Measurements from ENCODE around the gene RTEL1. TPM values are rescaled to one million over a fixed set of nuclear protein-coding genes. Genes with fewer than 3 reads are reported as not detected.
A peak's percentile ranks its signal among the peaks of the same experiment; 100 is the strongest.

RTEL1 gene
- total RNA-seq, 1 experiment from 2014 or later = 26.1 TPM

DNA sequence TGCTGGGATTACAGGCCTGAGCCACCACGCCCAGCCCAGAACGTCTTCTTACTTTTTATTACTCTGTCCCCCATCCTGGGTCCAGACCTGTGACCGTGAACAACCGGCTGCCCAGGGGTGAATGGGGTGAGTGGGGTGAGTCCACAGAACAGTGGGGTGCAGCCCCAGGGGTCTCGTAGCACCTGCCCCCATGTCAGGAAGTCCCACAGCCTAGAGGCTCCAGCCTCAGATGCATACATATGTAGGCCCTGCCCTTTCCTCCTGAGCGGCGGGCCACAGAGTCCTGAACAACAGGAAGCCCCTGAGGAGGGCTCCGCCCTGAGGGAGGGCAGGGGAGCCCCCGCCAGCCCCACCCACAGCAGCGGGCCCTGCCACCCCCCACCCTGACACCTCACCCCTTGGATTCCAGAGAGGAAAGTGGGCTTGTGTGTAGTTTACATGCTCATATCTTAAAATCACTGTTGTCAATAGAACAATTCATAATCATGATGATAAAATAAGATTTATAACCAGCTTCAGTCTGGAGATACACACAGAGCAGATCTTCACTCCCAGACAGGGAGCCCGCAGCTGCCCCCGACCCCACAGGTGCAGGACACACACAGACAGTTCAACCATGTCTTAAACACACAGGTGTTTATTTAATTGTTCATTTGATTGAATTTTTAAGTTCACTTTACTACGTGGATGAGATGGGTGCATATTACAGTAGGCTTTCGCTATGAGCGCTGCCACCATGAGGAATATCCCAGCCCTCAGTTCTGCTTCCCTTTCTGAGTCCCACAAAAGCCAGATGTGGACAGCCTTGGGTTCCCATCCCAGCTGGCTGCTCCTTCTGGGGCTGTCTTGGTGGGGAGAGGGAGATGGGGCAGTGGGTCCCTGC is 18.8 kb upstream of the RTEL1 start:
- DNase-seq (ENCODE audit: low read depth, low spot score) (no peak), ATAC-seq (no peak)
- intact Hi-C loops (cut with micrococcal nuclease; ENCODE audit: unreplicated experiment) (no loop called here), in situ Hi-C loops (cut with HindIII; ENCODE audit: low pct_unique_long_range_greater_than_20kb, low sequenced_read_pairs) (no loop called here)
- Histone ChIP-seq H3K4me1 (ENCODE audit: control insufficient read depth, insufficient read depth, low read length) (peaks cover 6% of the 10 kb centered on the region), H3K4me3 (ENCODE audit: low read depth in 2 of 2, low read length in 2 of 2) (no peak overlapping the region), H3K9me3 (ENCODE audit: control insufficient read depth, insufficient read depth, low read depth, low read length) (no peaks in the 10 kb centered on the region), H3K36me3 (ENCODE audit: control insufficient read depth, insufficient read depth, low read length) (no peaks in the 10 kb centered on the region), H3K27ac (ENCODE audit: low read length) (no peak overlapping the region), H3K27me3 (ENCODE audit: control insufficient read depth, insufficient read depth, low read length) (no peaks in the 10 kb centered on the region)
- TF ChIP-seq SIN3A (IDR thresholded peaks at IDR 0.05; ENCODE audit: borderline replicate concordance, insufficient read depth, low read depth, low read length) (no peak), TCF7L2 (IDR thresholded peaks at IDR 0.05; ENCODE audit: low read depth, low read length) (no peak), POLR2AphosphoS5 (IDR thresholded peaks at IDR 0.05; ENCODE audit: low read depth, low read length) (no peak)
- TF ChIP-seq, protein P1, sequence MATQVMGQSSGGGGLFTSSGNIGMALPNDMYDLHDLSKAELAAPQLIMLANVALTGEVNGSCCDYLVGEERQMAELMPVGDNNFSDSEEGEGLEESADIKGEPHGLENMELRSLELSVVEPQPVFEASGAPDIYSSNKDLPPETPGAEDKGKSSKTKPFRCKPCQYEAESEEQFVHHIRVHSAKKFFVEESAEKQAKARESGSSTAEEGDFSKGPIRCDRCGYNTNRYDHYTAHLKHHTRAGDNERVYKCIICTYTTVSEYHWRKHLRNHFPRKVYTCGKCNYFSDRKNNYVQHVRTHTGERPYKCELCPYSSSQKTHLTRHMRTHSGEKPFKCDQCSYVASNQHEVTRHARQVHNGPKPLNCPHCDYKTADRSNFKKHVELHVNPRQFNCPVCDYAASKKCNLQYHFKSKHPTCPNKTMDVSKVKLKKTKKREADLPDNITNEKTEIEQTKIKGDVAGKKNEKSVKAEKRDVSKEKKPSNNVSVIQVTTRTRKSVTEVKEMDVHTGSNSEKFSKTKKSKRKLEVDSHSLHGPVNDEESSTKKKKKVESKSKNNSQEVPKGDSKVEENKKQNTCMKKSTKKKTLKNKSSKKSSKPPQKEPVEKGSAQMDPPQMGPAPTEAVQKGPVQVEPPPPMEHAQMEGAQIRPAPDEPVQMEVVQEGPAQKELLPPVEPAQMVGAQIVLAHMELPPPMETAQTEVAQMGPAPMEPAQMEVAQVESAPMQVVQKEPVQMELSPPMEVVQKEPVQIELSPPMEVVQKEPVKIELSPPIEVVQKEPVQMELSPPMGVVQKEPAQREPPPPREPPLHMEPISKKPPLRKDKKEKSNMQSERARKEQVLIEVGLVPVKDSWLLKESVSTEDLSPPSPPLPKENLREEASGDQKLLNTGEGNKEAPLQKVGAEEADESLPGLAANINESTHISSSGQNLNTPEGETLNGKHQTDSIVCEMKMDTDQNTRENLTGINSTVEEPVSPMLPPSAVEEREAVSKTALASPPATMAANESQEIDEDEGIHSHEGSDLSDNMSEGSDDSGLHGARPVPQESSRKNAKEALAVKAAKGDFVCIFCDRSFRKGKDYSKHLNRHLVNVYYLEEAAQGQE (IDR thresholded peaks at IDR 0.05; ENCODE audit: insufficient read depth in 1 of 2, low read depth in 2 of 2, low read length in 1 of 2) = no peak
- TF ChIP-seq, protein P2, sequence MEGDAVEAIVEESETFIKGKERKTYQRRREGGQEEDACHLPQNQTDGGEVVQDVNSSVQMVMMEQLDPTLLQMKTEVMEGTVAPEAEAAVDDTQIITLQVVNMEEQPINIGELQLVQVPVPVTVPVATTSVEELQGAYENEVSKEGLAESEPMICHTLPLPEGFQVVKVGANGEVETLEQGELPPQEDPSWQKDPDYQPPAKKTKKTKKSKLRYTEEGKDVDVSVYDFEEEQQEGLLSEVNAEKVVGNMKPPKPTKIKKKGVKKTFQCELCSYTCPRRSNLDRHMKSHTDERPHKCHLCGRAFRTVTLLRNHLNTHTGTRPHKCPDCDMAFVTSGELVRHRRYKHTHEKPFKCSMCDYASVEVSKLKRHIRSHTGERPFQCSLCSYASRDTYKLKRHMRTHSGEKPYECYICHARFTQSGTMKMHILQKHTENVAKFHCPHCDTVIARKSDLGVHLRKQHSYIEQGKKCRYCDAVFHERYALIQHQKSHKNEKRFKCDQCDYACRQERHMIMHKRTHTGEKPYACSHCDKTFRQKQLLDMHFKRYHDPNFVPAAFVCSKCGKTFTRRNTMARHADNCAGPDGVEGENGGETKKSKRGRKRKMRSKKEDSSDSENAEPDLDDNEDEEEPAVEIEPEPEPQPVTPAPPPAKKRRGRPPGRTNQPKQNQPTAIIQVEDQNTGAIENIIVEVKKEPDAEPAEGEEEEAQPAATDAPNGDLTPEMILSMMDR (IDR thresholded peaks at IDR 0.05) = no peak
- ChIA-PET POLR2A (no interaction called here), CTCF (no interaction called here)
- no TSS peak for BruUV-seq (replicated peaks)

DNA sequence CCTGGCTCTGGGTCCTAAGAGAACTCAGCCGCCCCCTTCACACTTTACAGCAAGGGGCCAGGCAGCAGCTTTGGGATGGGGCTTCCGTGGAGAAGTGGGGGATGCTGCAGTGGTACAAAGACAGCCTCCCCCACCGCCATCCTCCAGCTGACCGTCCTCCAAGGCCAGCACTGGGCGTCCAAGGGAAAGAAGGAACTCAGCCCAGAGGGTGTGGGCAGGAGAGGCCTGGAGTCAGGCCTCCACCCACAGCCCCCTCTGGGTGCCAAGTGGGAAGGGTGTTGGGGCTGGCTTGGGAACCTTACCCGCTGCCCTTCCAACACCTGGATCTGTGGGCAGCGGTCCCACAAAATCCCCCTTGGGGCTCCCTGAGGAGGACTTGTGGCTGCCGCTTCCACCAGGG is 18.0 kb upstream of the RTEL1 start:
- intact Hi-C loops (cut with micrococcal nuclease; ENCODE audit: unreplicated experiment) = no loop called here

More for the DNA sequence above, 18.0 kb upstream of the RTEL1 start:
- TSS peak; percentile 86 for BruUV-seq (replicated peaks)
- Histone ChIP-seq H3K36me3 (ENCODE audit: control insufficient read depth, insufficient read depth, low read length) (no peaks in the 10 kb centered on the region), H3K27ac (ENCODE audit: low read length) (no peak overlapping the region), H3K9me3 (ENCODE audit: control insufficient read depth, insufficient read depth, low read depth, low read length) (no peaks in the 10 kb centered on the region), H3K27me3 (ENCODE audit: control insufficient read depth, insufficient read depth, low read length) (no peaks in the 10 kb centered on the region), H3K4me1 (ENCODE audit: control insufficient read depth, insufficient read depth, low read length) (peaks cover 6% of the 10 kb centered on the region), H3K4me3 (ENCODE audit: low read depth in 2 of 2, low read length in 2 of 2) (no peak overlapping the region)
- DNase-seq (ENCODE audit: low read depth, low spot score) = no peak
- TF ChIP-seq, protein P1 (IDR thresholded peaks at IDR 0.05; ENCODE audit: insufficient read depth in 1 of 2, low read depth in 2 of 2, low read length in 1 of 2) = no peak
- TF ChIP-seq SIN3A (IDR thresholded peaks at IDR 0.05; ENCODE audit: borderline replicate concordance, insufficient read depth, low read depth, low read length) (no peak), TCF7L2 (IDR thresholded peaks at IDR 0.05; ENCODE audit: low read depth, low read length) (no peak), POLR2AphosphoS5 (IDR thresholded peaks at IDR 0.05; ENCODE audit: low read depth, low read length) (no peak)
- TF ChIP-seq, protein P2 (IDR thresholded peaks at IDR 0.05) = no peak
- in situ Hi-C loops (cut with HindIII; ENCODE audit: low pct_unique_long_range_greater_than_20kb, low sequenced_read_pairs) = no loop called here
- no peak for ATAC-seq
- POLR2A ChIA-PET = no interaction called here
- CTCF ChIA-PET = interaction anchor here (0.6 kb wide), 1 partner anchor 316 kb away, joined by 7 read pairs; the partner anchor contains the start of gene UCKL1

All from Panc1 (cell line).